K562 (cell line): ENCODE results near the gene NFIB. TPM values are rescaled to one million over a fixed set of nuclear protein-coding genes. Genes with fewer than 3 reads are reported as not detected.

ENCODE experiments used
- ATAC-seq: fragments of 200-7000 bp; cut with Tn5 transposase; 3 replicates; pipeline ENCODE4 v1.9.1; 2020; ENCODE audit warnings: moderate library complexity
- BruUV-seq: library from RNA; stranded (reverse); fragments of 400-500 nt; replicated peaks from 2 replicates; lab custom pipeline; 2021; lab: Mats Ljungman, UMichigan
- CTCF ChIA-PET: fragments of 300-600 bp; formaldehyde crosslinking; extraction: SDS; loops from one replicate; lab custom pipeline; 2021; ENCODE audit warnings: low intra/inter-chr PET ratio; lab: Yijun Ruan, JAX
- POLR2A ChIA-PET: fragments of 300-600, 350-650 bp; sonication (Branson Sonifier 250); formaldehyde crosslinking; extraction: SDS; loops from one replicate; lab custom pipeline; 2021; ENCODE audit warnings: antibody characterized with exemption, inconsistent platforms; lab: Yijun Ruan, JAX
- DNase-seq, 4 experiments: peaks; one replicate each; pipeline versions ENCODE4 v3.0.0 to v3.0.0-alpha.2; 2011 to 2018; ENCODE audit warnings: low spot score in 3 of 4, mixed read lengths in 3 of 4; ENCODE audit errors: extremely low read depth in 1 of 4
- FAIRE-seq: peaks from 2 replicates; lab custom pipeline; 2011; peaks lifted over from hg19 to GRCh38; lab: Jason Lieb, UNC
- H2AFZ ChIP-seq: 2 replicates; pipeline ENCODE4 v1.6.0; 2011; ENCODE audit warnings: low read depth, low read length, control low read depth, inconsistent platforms
- H3K27ac ChIP-seq: fragments of 200-600 bp; 3 replicates; pipeline ENCODE4 v1.8.0; 2011; ENCODE audit warnings: low read depth, mild to moderate bottlenecking, control low read depth, inconsistent platforms, low read length, moderate library complexity, mixed read lengths; ENCODE audit errors: extremely low read depth
- H3K27me3 ChIP-seq, 2 experiments: fragments of 300-600 bp in 1 of 2; 2 replicates in 1 of 2; 3 replicates in 1 of 2; pipeline versions ENCODE4 v1.6.0 to v1.8.0; 2011; ENCODE audit warnings: inconsistent platforms in 2 of 2, low read length in 2 of 2, mild to moderate bottlenecking in 1 of 2, mixed read lengths in 1 of 2, moderate library complexity in 1 of 2; ENCODE audit not compliant: control insufficient read depth in 2 of 2, insufficient read depth in 2 of 2
- H3K36me3 ChIP-seq: fragments of 300-600 bp; 3 replicates; pipeline ENCODE4 v1.8.0; 2011; ENCODE audit warnings: mild to moderate bottlenecking, low read length, inconsistent platforms; ENCODE audit not compliant: control insufficient read depth, insufficient read depth
- H3K4me1 ChIP-seq, 2 experiments: fragments of 200-600 bp in 1 of 2; replicated peaks in 1 of 2; 2 replicates in 1 of 2; 3 replicates in 1 of 2; pipeline versions ENCODE4 v1.5.1 to v1.8.0; 2011; ENCODE audit warnings: inconsistent platforms in 2 of 2, low read length in 2 of 2, mild to moderate bottlenecking in 1 of 2, mixed read lengths in 1 of 2, moderate library complexity in 1 of 2; ENCODE audit not compliant: control insufficient read depth in 2 of 2, insufficient read depth in 2 of 2
- H3K4me2 ChIP-seq: 2 replicates; pipeline ENCODE4 v1.6.1; 2011; ENCODE audit warnings: low read length, control low read depth, inconsistent platforms, mixed read lengths; ENCODE audit not compliant: insufficient read depth
- H3K4me3 ChIP-seq: fragments of 200-600 bp; sonication (generic), shearing (Covaris generic); 2 replicates; pipeline ENCODE4 v1.5.1; 2016; ENCODE audit warnings: control low read depth, inconsistent platforms
- H3K79me2 ChIP-seq: fragments of 200-600 bp; 3 replicates; pipeline ENCODE4 v1.8.0; 2011; ENCODE audit warnings: low read length, inconsistent platforms; ENCODE audit not compliant: control insufficient read depth, insufficient read depth
- H3K9ac ChIP-seq, 2 experiments: 2 replicates each; pipeline versions ENCODE4 v1.6.0 to v1.6.1; 2011; ENCODE audit warnings: low read depth in 2 of 2, low read length in 2 of 2, control low read depth in 1 of 2, inconsistent platforms in 1 of 2, mild to moderate bottlenecking in 1 of 2, mixed read lengths in 1 of 2; ENCODE audit not compliant: insufficient read depth in 1 of 2
- H3K9me1 ChIP-seq: one replicate; pipeline ENCODE4 v1.6.0; 2011; ENCODE audit warnings: inconsistent platforms, mild to moderate bottlenecking, low read length, moderate library complexity; ENCODE audit not compliant: control insufficient read depth, insufficient read depth
- H3K9me3 ChIP-seq: replicated peaks from 2 replicates; pipeline ENCODE4 v1.5.1; 2011; ENCODE audit warnings: low read depth, low read length, inconsistent platforms; ENCODE audit not compliant: control insufficient read depth, insufficient read depth
- H4K20me1 ChIP-seq: replicated peaks from 2 replicates; pipeline ENCODE4 v1.6.1; 2011; ENCODE audit warnings: low read length, inconsistent platforms, mixed read lengths; ENCODE audit not compliant: control insufficient read depth, insufficient read depth
- DDX20 ChIP-seq: fragments of 450-650 bp; IDR thresholded peaks from 2 replicates; pipeline ENCODE4 v1.6.1; 2016; ENCODE audit warnings: missing genetic modification characterization, low read depth, mild to moderate bottlenecking, missing compliant biosample characterization, moderate library complexity
- ETV1 ChIP-seq: fragments of 450-650 bp; conservative IDR thresholded peaks from 2 replicates; pipeline ENCODE4 v1.6.1; 2016; ENCODE audit warnings: missing genetic modification characterization, control low read depth, low read depth, missing compliant biosample characterization
- FOXA1 ChIP-seq: fragments of 450-650 bp; IDR thresholded peaks from 2 replicates; pipeline ENCODE4 v1.6.1; 2016; ENCODE audit warnings: mild to moderate bottlenecking, borderline replicate concordance
- HOXB6 ChIP-seq: fragments of 250-450 bp; sonication (Bioruptor Pico); IDR thresholded peaks from 2 replicates; pipeline ENCODE4 v1.5.1; 2022; ENCODE audit warnings: mild to moderate bottlenecking, borderline replicate concordance
- IFI16 ChIP-seq: fragments of 250-450 bp; sonication (Bioruptor Pico); IDR thresholded peaks from 2 replicates; pipeline ENCODE4 v2.1.2; 2022; ENCODE audit warnings: mild to moderate bottlenecking, inconsistent platforms
- MCM2 ChIP-seq: fragments of 450-650 bp; IDR thresholded peaks from 2 replicates; pipeline ENCODE4 v1.6.1; 2017; ENCODE audit warnings: low read depth, mild to moderate bottlenecking
- PHF8 ChIP-seq: fragments of 200-600 bp; sonication (generic); IDR thresholded peaks from 2 replicates; pipeline ENCODE4 v1.6.1; 2012; ENCODE audit warnings: mixed run types, mild to moderate bottlenecking, inconsistent platforms, low read length, moderate library complexity, borderline replicate concordance
- PRMT5 ChIP-seq: sonication (generic); formaldehyde crosslinking; IDR thresholded peaks from 2 replicates; pipeline ENCODE4 v1.5.0; 2020; ENCODE audit warnings: missing genetic modification reagents
- TAF15 ChIP-seq: fragments of 200-400 bp; formaldehyde crosslinking; IDR thresholded peaks from 2 replicates; pipeline ENCODE4 v1.6.1; 2017; ENCODE audit warnings: mild to moderate bottlenecking, low read depth, low read length, moderate library complexity
- U2AF1 ChIP-seq: fragments of 200-400 bp; formaldehyde crosslinking; optimal IDR thresholded peaks from 2 replicates; pipeline ENCODE3; 2017; ENCODE audit warnings: mild to moderate bottlenecking, low read depth, low read length, moderate library complexity
- ZFP1 ChIP-seq: fragments of 450-650 bp; formaldehyde crosslinking; IDR thresholded peaks from 2 replicates; pipeline ENCODE4 v1.4.0; 2020; ENCODE audit warnings: mild to moderate bottlenecking, mixed read lengths
- ZKSCAN3 ChIP-seq: fragments of 250-450 bp; sonication (Bioruptor Pico); IDR thresholded peaks from 2 replicates; pipeline ENCODE4 v1.4.0; 2020
- ZNF217 ChIP-seq: sonication (generic); formaldehyde crosslinking; IDR thresholded peaks from 2 replicates; pipeline ENCODE4 v1.8.0; 2022; ENCODE audit warnings: mild to moderate bottlenecking, missing genetic modification reagents
- ZNF316 ChIP-seq: fragments of 450-650 bp; IDR thresholded peaks from 2 replicates; pipeline ENCODE4 v1.6.1; 2016
- WGBS: fragments of 100-300 bp; shearing (Covaris generic); methylation state at CpG from one replicate; pipeline ENCODE4 v1.1.6; 2016; ENCODE audit warnings: low coverage, mixed read lengths; ENCODE audit not compliant: insufficient coverage; ENCODE audit errors: missing lambda C conversion rate; 5-methylcytosine and 5-hydroxymethylcytosine counted together
- in situ Hi-C: fragments of 300-500 bp; cut with MboI; formaldehyde crosslinking; loops from 4 replicates; pipeline ENCODE4 v1.15.0; 2018; ENCODE audit warnings: inconsistent platforms, mixed read lengths
- intact Hi-C: fragments of 100-400 bp; cut with micrococcal nuclease; formaldehyde crosslinking; loops from 2 replicates; pipeline ENCODE4 v1.14.2; 2022
- polyA plus RNA-seq, 8 experiments: library from polyadenylated mRNA; depleted of rRNA in 4 of 8; stranded (reverse) in 5 of 8; unstranded in 3 of 8; fragments of >200 nt; fragmentation: Nextera tagmentation in 2 of 8; fragmentation: Illumina TruSeq in 1 of 8; extraction: Ambion mirVana in 2 of 8; extraction: Trizol in 1 of 8; gene quantifications; 2 replicates each; pipeline versions ENCODE4 v1.2.1 to v1.2.3, GENCODE V29; 2011 to 2014; ENCODE audit warnings: inconsistent platforms in 1 of 8, missing spikeins in 1 of 8
- total RNA-seq, 7 experiments: library from RNA; depleted of rRNA in 6 of 7; stranded (reverse); fragments of >200 nt in 6 of 7; fragmentation: Illumina TruSeq in 2 of 7; extraction: Trizol in 2 of 7; gene quantifications; 2 replicates each; pipeline versions ENCODE4 v1.2.1 to v1.2.3, GENCODE V29; 2011 to 2021; ENCODE audit warnings: low replicate concordance in 1 of 7
- TF ChIP-seq, protein P1 (sequence below), 3 experiments: IDR thresholded peaks in 2 of 3; conservative IDR thresholded peaks in 1 of 3; 2 replicates each; pipeline ENCODE4 v1.5.1; 2011 to 2012; ENCODE audit warnings: low read length in 3 of 3, mild to moderate bottlenecking in 3 of 3, control low read depth in 2 of 3, improper control_type of control experiment in 1 of 3, inconsistent platforms in 1 of 3, low read depth in 1 of 3, mixed read lengths in 1 of 3, moderate library complexity in 1 of 3; ENCODE audit not compliant: insufficient read depth in 2 of 3
- TF ChIP-seq, protein P2 (sequence below): fragments of 250-450 bp; sonication (Bioruptor Pico); IDR thresholded peaks from 2 replicates; pipeline ENCODE4 v1.8.0; 2021; ENCODE audit warnings: borderline replicate concordance, mild to moderate bottlenecking, moderate library complexity; ENCODE audit not compliant: poor library complexity, severe bottlenecking
- TF ChIP-seq, protein P3 (sequence below): fragments of 250-450 bp; sonication (Bioruptor Pico); IDR thresholded peaks from 2 replicates; pipeline ENCODE4 v1.6.1; 2021; ENCODE audit warnings: mild to moderate bottlenecking

Gene NFIB
- total and polyA plus RNA-seq, 9 of the 15 experiments (the other 6 are each of a cell fraction or from before 2014, with no cell fraction given), result 1.2 to 3.3 (median 1.9) TPM

DNA sequence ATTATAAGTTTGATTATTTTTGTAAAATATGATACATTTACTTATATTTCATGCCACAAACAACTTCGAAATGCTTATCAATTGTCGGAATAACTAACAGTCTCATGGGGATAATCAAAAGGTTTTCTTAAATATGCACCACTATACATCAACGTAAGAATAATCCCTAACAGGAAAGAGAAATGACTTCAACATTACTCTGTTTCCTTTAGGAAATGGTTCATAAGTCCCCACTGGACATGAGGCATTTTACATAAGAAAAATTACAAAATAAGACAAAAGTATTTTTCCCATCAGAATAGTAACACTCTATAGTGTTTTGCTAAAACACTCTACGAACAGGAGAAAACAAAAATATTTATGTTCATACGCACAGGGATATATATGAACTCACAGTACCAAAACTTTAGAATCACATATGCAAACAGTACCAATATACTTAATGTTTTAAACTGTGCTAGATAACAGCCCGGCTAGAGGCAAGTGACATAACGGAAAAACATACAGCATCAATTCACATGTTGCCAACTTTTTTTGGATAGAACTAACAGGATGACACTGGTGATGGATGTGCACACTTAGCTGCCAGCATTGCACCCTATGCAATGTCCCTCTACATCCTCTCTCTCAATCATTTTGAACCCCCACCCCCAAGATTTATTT is 120.5 kb downstream of the NFIB start:
- 10% methylated on average over 7 of the region's 7 CpGs for WGBS
- BruUV-seq, result no TSS peak
- intact Hi-C loops (no loop called here), in situ Hi-C loops (loop anchor here (25.0 kb wide), 1 partner anchor 956 kb away; no protein-coding TSS in a partner anchor)
- Histone ChIP-seq H3K9me3 (no peaks in the 10 kb centered on the region), H4K20me1 (no peaks in the 10 kb centered on the region), H3K4me2 (no peak overlapping the region), H3K27ac (no peak overlapping the region), H3K79me2 (no peaks in the 10 kb centered on the region), H3K4me3 (no peak overlapping the region), H3K9ac (no peak overlapping the region), H2AFZ (no peak overlapping the region), H3K4me1 (no peaks in the 10 kb centered on the region), H3K9me1 (no peaks in the 10 kb centered on the region), H3K36me3 (no peaks in the 10 kb centered on the region), H3K27me3 (no peaks in the 10 kb centered on the region)
- CTCF ChIA-PET, result no interaction called here
- DNase-seq (no peak), FAIRE-seq (no peak), ATAC-seq (no peak)
- POLR2A ChIA-PET, result no interaction called here
- no peak for TF ChIP-seq MCM2
- no peak for TF ChIP-seq U2AF1
- TF ChIP-seq TAF15, result no peak
- no peak for TF ChIP-seq DDX20 (tag)
- TF ChIP-seq FOXA1, result no peak
- TF ChIP-seq, protein P1, sequence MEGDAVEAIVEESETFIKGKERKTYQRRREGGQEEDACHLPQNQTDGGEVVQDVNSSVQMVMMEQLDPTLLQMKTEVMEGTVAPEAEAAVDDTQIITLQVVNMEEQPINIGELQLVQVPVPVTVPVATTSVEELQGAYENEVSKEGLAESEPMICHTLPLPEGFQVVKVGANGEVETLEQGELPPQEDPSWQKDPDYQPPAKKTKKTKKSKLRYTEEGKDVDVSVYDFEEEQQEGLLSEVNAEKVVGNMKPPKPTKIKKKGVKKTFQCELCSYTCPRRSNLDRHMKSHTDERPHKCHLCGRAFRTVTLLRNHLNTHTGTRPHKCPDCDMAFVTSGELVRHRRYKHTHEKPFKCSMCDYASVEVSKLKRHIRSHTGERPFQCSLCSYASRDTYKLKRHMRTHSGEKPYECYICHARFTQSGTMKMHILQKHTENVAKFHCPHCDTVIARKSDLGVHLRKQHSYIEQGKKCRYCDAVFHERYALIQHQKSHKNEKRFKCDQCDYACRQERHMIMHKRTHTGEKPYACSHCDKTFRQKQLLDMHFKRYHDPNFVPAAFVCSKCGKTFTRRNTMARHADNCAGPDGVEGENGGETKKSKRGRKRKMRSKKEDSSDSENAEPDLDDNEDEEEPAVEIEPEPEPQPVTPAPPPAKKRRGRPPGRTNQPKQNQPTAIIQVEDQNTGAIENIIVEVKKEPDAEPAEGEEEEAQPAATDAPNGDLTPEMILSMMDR (IDR thresholded peaks at IDR 0.05 in 2 of 3, conservative IDR thresholded peaks at IDR 0.05 in 1 of 3; ENCODE audit: insufficient read depth in 2 of 3, low read depth in 1 of 3, low read length in 3 of 3), result no peak
- TF ChIP-seq ZKSCAN3 (CRISPR knock-in tag), result no peak
- TF ChIP-seq ZNF316, result no peak
- no peak for TF ChIP-seq IFI16 (CRISPR knock-in tag)
- no peak for TF ChIP-seq ZFP1 (CRISPR knock-in tag)
- TF ChIP-seq PRMT5 (CRISPR knock-in tag), result no peak
- TF ChIP-seq, protein P2, sequence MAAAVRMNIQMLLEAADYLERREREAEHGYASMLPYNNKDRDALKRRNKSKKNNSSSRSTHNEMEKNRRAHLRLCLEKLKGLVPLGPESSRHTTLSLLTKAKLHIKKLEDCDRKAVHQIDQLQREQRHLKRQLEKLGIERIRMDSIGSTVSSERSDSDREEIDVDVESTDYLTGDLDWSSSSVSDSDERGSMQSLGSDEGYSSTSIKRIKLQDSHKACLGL (CRISPR knock-in tag), result no peak
- TF ChIP-seq PHF8, result no peak
- TF ChIP-seq ETV1 (tag), result no peak
- TF ChIP-seq ZNF217, result no peak
- TF ChIP-seq, protein P3, sequence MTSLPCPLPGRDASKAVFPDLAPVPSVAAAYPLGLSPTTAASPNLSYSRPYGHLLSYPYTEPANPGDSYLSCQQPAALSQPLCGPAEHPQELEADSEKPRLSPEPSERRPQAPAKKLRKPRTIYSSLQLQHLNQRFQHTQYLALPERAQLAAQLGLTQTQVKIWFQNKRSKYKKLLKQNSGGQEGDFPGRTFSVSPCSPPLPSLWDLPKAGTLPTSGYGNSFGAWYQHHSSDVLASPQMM (CRISPR knock-in tag), result no peak
- TF ChIP-seq HOXB6 (CRISPR knock-in tag), result no peak
